ENCODE data around the gene ALDOB. TPM values are rescaled to one million over a fixed set of nuclear protein-coding genes. Genes with fewer than 3 reads are reported as not detected.

ALDOB gene
- total RNA-seq, 2 donors from 2014 or later = 0.29 TPM; not detected in 1

DNA sequence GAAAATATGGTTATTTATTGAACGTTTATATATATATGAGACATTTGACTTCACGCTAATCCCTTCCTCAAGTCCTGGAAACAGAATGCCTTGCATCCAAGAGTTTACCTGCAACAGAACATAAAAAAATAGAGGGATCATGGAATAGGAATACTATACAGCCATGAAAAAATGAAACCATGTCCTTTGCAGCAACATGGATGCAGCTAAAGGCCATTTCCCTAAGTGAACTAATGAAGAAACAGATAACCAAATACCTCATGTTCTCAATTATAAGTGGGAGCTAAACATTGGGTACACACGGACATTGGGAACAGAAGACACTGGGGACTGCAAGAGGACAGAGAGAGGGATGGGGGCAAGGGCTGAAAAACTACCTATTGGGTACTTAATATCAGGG, 63.8 kb downstream of the ALDOB start:
- TF ChIP-seq, protein P1, sequence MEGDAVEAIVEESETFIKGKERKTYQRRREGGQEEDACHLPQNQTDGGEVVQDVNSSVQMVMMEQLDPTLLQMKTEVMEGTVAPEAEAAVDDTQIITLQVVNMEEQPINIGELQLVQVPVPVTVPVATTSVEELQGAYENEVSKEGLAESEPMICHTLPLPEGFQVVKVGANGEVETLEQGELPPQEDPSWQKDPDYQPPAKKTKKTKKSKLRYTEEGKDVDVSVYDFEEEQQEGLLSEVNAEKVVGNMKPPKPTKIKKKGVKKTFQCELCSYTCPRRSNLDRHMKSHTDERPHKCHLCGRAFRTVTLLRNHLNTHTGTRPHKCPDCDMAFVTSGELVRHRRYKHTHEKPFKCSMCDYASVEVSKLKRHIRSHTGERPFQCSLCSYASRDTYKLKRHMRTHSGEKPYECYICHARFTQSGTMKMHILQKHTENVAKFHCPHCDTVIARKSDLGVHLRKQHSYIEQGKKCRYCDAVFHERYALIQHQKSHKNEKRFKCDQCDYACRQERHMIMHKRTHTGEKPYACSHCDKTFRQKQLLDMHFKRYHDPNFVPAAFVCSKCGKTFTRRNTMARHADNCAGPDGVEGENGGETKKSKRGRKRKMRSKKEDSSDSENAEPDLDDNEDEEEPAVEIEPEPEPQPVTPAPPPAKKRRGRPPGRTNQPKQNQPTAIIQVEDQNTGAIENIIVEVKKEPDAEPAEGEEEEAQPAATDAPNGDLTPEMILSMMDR (conservative IDR thresholded peaks at IDR 0.05) = no peak
- Mint-ChIP-seq H3K27me3 (ENCODE audit: insufficient read depth) (no peaks in the 10 kb centered on the region), H3K36me3 (ENCODE audit: low read depth) (no peaks in the 10 kb centered on the region), H3K27ac (no peak overlapping the region), H3K4me1 (no peaks in the 10 kb centered on the region), H3K9me3 (no peaks in the 10 kb centered on the region), H3K4me3 (no peak overlapping the region)
- no peaks in the 10 kb centered on the region for H3K36me3 ChIP-seq (ENCODE audit: control insufficient read depth, insufficient read depth, low read length)
- H3K27me3 ChIP-seq (ENCODE audit: control insufficient read depth, insufficient read depth, low read length, poor library complexity, severe bottlenecking) = no peaks in the 10 kb centered on the region
- H3K4me1 ChIP-seq (ENCODE audit: control insufficient read depth, insufficient read depth, low read length) = no peaks in the 10 kb centered on the region
- H3K27ac ChIP-seq (ENCODE audit: low read depth, low read length) = no peak overlapping the region
- no peaks in the 10 kb centered on the region for H3K9me3 ChIP-seq (ENCODE audit: control insufficient read depth, low read length)
- H3K4me3 ChIP-seq (ENCODE audit: low read length) = no peak overlapping the region
- H3K9ac ChIP-seq (ENCODE audit: extremely low read depth, low read length, poor library complexity, severe bottlenecking) = no peak overlapping the region
- no peak for DNase-seq
- 88% methylated on average over 3 of the region's 3 CpGs; no CpG with 5 or more reads in 1 of the 2 experiments for WGBS, 2 experiments (ENCODE audit: insufficient coverage in 1 of 2, insufficient read length in 1 of 2)

Other genes starting within 250 kb of the ALDOB start
- not detected for gene BAAT, start 50.8 kb downstream of the ALDOB start, total RNA-seq
- gene MRPL50, start 37.2 kb downstream of the ALDOB start, total RNA-seq = 10 to 100 TPM; 15.5 to 17.4 TPM
- gene ZNF189, start 36.9 kb downstream of the ALDOB start, total RNA-seq = 10 to 100 TPM; 16.0 to 20.5 TPM
- 10 to 100 TPM; 45.4 to 58.4 TPM for gene RNF20, start 98.1 kb upstream of the ALDOB start, total RNA-seq
- gene PPP3R2, start 159.2 kb upstream of the ALDOB start, total RNA-seq = not detected

Data from endodermal cell (in vitro differentiated cells).